Stimulated activated CD4-positive, alpha-beta T cell treated with anti-CD3 and anti-CD28 coated beads, Interleukin-1b, Interleukin-23, amount 100 ng/mL, for 1 hour (primary cell): Measurements from ENCODE around the gene RNF215.

Source experiments
- DNase-seq, 2 donors: peaks; one replicate each; pipeline ENCODE4 v3.0.0-alpha.2; 2020; ENCODE audit warnings: low read depth in 2 of 2

The RNF215 gene

DNA sequence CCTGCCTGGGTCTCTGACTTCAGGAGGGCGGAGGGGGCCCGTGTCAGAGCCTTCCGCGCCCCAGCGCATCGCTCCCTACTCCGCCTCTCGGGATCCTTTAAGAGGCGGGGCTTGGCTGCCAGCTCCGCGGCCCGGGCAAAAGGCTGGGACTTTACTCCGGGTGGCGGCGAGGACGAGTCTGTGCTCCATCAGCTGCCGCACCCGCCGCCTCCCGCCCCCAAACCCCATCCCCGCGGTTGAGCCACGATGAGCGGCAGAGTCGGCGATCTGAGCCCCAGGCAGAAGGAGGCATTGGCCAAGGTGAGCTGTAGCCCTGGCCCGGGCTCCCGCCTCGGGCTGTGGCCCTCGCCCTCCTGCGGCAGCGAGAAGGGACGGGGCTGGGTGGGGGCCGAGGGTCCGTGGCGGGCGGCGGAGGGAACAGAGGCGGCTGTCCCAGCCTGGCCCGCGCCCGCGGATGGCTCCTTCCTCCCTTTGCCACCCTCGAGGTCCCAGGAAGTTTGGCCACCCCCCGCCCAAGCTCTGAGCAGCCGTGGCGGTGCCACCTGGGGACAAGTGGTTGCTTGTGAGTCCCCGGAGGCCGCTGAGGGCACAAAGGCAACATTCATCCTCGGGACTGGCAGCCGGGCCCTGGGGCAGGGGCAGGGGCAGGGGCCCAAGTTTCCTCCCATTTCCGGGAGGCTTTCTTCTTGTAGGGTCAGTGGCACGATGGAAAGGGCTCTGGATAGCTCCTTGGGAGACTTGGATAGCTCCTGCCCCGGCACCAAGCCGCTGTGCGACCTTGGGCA is 9.9 kb upstream of the RNF215 start, which contains the start of gene SEC14L2:
Gene SEC14L2, plus strand, starts transcription at position 148 of the 785 bp plus-strand sequence. Its CDS starts 99 bp downstream, at position 247.
- peak in 1 of 2 donors; percentile 37 for DNase-seq

DNA sequence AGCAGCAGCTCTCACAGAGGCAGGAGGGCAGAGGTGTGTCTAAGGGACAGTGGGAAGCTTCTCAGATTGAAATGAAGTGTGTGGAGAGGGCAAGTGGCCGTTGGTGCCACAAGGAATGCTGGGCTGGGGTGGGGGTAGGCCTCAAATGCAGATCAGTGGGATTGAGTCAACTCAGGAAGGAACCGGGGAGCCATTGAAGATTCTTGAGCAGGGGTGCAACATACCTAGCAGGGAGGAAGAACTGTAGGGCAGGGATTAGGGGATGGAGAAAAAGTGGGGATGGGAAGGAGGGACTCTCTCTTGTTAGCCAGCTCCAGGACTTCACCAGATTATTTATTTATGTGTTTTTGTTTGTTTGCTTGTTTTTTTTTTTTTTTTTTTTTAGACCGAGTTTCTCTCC is 6.7 kb upstream of the RNF215 start:
- no peak for DNase-seq

DNA sequence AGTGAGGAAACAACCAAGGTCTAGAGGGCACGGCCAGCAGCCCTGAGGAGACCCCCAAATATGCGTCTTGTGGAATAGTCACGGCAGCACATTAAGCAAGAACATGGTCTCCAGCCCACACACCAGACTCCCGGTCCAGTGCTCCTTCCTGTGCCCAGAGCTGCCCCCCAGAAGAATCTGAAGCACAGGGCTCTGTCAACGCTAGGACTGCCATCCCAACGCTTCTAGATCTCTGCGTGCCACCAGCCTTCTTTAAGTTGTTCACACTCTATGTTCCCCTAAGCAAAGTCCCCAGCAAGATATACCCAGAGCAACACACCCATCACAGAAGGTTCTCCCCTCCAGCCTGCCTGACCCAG is 6.1 kb upstream of the RNF215 start:
- no peak for DNase-seq

DNA sequence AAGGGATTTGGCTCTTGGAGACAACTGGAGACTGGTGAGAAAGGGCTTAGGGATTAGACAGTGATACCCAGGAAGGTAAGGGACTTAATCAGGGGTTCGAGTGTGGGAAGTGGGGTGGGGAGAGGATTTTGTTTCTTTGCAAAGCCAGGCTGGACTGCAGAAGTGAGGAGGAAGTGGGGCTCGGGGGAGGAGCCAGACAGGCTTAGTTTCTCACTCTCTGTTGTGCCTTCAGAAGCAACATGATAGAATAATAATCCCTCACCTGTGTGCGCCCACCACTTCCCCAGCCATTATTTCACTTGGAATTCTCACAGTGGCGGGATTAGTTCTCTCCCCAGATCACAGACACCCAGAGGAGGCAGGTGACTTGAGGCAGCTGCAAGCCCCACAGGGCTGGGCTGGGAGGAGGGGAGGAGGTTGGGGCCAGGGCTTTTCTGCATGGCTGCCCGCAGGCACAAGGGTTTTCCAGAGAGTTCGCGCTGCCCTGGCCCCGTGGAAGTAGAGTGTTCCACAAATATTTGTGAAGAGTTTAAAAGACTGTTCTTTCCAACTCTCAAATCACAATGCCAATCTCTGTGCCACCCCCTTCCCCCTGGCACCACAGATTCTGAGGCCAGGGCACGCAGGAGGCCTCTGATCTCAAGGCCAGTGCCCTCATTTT is 5.6 kb upstream of the RNF215 start:
- no peak for DNase-seq

DNA sequence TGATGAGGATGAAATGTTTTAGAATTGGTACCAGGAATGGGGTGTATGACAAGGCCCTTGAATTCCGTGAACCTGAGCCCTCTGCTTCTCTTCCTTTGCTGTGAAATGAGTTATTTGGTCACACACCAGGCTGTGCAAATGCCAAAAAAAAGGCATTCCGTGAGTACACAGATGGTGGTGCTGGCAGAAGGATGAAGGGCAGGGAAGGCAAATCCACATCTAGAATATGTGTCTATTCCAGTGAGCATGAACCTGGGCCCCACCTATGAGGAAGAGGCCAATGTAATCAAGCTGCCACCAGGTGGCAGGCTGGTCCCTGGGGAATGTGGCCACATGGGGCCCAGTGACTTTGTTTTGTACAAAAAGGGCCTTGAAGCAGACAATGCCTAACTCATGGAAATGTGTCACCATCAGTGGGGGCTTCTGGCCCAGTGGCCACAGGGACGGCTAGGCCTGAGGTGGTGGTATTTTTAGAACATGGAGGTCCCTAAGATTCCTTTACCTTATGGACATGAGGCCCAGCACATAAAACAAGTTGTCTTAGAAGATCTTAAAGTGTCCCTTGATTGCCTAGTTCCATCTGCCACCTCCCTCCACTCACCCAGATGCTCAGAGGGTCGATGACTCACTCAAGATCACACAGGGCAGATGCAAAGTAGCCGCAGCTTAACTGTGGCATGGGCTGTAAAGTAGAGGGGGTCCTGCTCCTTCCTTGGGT is 3.9 kb upstream of the RNF215 start:
- peak; percentile 50 to 65 for DNase-seq

DNA sequence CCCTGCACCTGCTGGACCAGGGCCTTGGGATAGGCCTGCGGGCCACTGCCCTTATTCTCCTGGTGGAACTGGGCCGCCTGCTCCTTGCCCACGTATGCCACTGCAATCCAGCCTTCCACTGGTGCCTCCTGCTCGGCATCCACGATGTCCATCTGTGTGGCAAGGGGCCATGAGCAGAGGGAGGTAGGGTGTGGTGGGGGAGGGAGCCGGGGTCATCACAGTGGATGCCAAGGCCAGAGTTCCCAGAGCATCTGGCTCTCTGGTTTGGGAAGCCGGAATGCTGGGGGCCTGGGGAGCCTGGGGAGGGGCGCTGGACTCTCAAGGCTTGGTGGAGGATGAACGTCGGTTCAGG is 627 bp downstream of the RNF215 start:
- DNase-seq, result no peak

DNA sequence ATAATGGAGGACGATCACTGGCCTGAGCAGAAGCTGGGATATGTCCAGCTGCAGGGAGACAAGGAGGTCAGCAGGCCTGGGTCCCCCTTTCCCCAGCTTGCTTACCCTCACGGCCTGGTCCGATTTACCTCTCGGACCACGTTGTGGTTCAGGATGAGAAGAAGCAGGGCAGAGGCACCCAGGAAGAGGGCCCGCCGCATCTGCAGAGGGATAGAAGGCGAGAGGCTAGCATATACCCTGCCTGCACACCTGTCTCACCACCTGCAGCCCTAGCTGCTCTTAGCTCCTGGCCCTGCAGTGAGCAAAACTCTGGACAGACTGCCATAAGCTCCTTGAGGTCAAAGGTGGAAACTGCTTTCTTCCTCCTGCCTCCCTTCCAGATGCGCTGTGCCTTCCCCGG is 1.3 kb downstream of the RNF215 start:
- DNase-seq, result no peak

DNA sequence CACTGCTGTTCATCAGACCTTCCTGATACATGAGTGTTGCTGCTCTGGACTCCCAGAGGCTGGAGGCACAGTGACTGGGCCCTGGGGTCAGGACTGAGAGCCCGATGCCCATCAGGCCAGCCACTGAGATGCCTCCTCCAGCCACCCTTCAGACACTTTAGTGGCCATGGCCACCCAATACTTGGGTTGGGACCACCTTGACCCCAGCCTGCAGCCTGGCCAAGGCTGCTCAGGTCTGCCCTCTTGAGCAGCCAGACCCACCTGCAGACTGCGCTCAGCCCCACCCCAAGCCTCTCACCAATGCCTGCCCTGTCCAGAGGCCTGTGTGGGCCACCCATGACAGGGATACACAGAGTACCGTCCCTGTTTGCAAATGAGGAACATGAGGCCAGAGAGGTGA is 4.2 kb downstream of the RNF215 start:
- DNase-seq, result no peak

DNA sequence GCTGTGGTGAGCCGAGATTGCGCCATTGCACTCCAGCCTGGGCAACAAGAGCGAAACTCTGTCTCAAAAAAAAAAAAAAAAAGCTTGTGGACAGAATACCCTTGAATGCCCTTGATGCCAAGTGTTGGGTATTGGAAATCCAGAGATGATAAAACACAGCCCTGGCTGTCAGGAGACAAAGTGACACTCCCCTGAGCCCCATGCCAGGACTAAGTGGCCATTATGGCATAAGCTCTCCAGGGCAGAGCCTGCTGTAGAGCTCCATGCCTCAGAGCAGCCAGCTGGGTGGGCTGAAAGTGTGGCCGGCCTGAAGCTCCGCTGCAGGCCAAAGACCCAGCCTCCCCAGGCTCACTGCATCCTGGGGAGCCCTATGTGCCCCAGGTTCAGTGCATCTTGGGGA is 4.9 kb downstream of the RNF215 start:
- DNase-seq, result no peak

DNA sequence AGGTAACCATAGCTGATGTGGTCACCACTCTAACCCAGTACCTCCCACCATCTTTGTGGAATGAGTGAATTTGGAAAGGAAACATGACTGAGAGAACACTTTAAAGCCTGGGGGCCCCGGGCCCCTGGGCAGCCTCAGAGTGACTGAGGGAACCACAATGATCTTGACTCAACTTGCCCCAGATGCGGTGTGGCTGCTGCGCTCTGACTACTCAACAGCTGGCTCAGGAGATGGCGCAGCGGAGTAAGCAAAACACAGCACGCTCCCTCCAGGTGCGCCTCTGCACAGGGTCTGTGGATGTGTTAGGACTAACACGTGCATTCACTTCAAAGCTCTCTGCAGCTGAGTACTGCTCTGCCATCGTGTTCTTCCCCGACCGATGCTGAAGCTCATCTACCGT is 5.9 kb downstream of the RNF215 start:
- DNase-seq, result no peak

DNA sequence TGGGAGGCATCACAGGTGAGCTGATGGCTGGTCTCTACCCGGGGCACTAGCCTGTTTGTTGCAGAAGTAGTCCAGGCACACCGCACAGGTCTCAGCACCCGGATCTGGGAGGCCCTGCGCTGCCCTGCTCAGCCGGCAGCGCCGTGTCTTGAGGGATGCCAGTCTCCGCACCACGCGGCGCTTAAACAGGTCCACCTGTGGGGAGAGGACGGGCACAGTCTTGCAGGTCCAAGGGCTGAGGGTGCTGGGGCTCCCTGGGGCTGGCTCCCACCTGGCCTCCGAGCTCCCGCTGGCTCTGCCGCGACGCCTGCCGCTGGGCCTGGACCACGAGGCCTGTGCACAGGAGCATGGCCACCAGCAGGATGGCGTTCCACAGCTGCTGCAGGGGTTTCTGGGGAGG is 7.2 kb downstream of the RNF215 start:
- DNase-seq, result no peak

DNA sequence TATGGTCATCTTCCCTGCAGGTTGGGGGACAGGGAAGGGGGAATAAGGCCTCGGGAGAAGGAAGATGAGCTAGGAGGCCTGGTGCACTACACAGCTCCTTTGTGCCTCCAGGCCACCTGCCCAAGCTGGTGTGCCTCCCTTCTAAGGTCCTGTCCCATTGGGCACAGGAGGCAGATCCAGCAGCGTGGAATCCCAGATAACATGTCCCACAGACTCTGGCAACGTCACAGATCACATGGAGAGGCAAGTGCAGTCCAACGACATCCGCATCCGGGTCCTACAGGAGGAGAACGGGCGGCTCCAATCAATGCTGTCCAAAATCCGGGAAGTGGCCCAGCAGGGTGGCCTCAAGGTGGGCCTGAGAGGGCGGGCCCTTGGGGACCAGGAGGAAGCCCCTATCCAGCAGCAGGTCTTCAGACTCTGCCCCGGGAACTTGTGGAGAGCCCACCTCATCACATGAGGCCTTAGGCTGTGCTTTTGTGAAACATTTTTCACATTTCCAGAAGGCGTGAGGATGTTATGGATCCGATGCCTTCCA is 11.8 kb downstream of the RNF215 start:
- DNase-seq, result no peak

DNA sequence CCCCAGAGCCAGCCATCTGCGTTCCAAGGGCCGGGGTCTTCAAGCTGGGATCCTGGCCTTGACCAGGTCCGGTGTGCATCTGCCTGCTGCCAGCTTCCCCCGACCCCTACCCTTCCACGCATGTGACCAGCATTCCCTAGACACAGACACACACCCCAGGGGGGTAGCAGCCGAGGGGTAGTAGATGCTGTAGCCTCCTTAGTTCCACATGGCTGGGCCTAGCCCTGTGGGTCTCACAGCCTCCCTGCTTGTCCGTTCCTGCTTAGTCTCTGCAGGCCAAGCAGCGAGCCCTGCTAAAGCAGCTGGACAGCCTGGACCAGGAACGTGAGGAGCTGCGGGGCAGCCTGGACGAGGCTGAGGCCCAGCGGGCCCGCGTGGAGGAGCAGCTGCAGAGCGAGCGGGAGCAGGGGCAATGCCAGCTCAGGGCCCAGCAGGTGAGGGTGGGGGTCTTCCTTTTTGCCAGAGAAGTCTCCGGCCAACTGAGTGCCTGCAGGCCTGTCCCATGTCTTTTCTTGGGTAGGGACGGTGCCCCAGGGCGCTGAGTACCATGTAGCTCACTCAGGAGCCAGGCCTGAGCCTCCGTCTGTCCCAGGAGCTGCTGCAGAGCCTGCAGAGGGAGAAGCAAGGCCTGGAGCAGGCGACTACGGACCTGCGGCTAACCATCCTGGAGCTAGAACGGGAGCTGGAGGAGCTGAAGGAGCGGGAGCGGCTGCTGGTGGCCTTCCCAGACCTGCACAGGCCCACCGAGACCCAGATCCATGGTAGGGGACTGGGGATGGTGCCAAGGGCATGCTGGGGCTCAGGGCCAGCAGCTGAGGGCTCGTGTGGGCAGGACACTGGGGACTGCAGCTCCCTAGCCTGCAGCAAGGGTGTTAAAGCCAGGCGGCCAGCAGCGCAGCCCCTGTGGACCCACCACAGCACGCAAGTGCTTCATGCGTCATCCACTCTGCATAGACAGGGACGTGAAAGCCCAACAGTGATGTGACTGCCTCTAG is 13.6 kb downstream of the RNF215 start:
- DNase-seq, result no peak

DNA sequence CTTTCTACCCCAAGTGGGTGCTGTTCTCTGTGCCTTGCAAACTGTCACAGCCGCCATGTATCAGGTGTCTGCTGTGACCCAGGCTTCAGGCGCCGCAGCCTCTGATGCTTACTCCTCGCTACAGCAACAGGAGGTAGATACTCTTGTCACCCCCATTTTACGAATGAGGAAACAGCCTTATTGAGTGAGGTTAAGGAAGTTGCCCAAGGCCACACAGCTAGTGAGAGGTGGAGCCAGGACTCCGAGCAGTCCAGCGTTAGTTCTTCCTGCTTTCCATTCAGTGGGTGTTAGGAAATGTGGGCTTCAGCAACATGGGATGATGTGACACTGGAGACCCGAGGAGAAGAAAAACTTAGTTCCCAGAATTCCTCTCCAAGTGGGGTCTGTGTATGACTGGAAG is 14.3 kb downstream of the RNF215 start:
- no peak for DNase-seq

DNA sequence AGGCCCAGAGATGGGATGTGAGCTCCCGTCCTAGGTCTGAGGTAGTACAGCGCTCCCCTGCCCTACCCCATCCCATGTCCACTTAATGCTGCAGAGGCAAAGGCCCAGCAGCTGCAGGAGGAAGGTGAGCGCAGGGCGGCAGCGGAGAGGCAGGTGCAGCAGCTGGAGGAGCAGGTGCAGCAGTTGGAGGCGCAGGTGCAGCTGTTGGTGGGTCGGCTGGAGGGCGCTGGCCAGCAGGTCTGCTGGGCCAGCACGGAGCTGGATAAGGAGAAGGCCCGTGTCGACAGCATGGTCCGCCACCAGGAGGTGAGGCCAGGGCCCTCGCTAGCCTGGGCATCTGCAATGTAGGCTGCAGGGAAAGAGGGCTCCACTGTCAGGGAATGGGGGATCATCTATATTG is 15.2 kb downstream of the RNF215 start:
- no peak for DNase-seq

DNA sequence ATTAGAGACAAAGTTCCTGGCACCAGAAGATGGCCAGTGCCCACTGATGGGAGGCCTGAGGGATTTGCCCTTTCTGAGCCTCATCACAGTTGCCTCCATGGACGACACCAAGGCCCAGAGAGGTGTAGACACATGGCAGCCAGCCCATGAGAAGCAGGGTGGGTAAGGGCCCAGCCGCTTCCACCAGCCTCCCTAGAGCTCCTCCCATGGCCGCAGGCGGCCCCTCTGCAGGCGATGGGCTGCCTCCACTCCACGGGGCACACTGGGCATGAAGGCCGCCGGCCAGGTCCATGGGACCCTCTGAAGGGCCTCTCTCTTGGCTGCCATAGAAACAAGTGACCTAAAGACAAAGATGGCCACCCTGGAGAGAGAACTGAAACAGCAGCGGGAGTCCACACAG is 15.9 kb downstream of the RNF215 start:
- no peak for DNase-seq

DNA sequence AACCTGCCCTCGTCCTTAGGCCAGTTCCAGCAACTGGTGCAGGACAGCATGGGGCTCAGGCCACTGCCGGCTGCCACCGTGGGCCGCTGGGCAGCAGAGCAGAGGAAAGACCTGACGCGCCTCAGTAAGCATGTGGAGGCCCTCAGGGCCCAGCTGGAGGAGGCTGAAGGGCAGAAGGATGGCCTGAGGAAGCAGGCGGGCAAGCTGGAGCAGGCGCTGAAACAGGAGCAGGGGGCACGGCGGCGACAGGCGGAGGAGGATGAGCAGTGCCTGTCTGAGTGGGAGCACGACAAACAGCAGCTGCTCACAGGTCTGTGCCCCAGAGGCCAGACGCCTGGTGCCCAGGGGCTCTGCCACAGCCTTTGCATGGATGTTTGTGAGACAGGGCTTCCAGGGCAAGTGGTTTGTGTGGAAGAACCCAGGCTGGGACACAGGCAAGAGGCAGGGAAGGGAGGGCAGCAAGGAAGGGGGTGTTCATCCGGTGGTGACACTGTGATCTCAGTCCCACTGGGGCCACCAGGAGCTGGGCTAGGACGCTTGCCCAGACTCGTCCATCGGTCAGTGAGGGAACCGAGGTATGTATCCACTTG is 16.5 kb downstream of the RNF215 start:
- no peak for DNase-seq

DNA sequence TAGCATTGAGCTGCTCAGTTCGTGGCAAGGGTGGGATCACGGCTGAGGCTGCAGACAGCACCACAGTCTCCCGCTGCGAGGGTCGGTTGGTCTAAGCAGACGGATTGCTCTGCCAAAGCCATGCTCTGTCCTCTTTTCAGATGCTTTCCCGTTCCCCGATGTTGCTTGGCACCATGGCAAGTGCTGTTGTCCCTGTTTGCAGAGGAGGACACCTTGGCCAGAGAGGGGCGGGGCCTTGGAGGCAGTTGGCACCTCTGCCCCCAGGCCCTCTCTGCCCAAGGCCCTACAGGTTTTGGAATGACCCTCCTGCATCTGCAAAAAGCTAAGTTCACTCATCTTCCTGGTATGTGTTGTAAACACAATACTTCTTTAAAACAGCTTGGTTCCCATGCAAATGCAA is 18.8 kb downstream of the RNF215 start:
- no peak for DNase-seq

DNA sequence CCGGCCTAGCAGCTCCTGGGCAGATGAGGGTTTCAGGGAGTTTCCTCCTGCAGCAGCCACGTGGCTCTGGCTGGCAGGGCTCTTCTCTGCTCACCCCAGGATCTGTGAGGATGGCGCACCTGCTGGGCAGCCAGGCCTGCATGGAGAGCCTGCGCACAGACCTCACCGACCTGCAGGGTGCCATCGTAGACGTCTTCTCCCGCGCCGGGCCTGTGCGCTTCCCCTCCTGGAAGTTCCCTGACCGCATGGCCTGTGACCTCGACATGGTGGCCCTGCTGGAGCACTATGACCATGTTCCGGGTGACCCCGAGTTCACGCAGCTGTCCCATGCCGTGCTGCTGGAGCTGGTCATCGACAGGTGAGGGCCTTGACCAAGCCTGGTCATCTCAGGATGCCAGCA is 21.3 kb downstream of the RNF215 start:
- DNase-seq, result no peak

DNA sequence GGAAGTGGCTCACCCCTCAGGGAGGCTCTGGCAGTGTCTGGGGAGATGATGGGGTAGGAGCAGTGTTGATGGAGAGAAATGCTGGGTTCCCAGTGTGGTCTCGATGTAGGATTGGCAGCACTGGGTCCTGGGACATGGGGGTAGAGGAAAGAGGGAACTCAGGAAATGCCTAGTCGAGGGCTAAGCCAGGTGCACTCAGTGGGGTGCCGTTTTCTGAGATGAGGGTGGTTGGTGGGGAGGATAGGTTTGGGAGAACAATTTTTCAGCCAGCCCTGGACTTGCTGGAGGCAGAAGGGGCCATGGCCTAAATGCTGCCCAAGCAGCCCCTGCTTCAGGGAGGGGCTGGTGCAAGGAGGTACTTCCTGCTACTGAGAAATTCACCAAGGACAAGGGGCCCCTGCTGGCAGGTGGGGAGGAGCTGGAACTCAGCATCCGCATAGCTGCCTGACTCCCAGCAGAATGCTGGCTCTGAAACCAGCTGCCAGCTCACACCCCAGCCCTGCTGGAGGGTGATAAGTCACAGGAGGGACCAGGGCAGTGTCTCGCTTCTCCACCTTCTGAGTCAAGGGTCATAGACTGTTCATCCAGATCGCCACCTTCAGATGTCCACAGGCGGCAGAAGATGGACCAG is 24.4 kb downstream of the RNF215 start:
- DNase-seq, result no peak
